AG09309 (cell line): ENCODE data around the gene P2RX6.

Experiments used
- DNase-seq: peaks from one replicate; pipeline ENCODE4 v3.0.0-alpha.2; 2010; ENCODE audit warnings: low read depth
- H3K4me3 ChIP-seq: 2 replicates; pipeline ENCODE4 v1.5.1; 2011; ENCODE audit warnings: mild to moderate bottlenecking, low read depth, low read length, moderate library complexity; ENCODE audit not compliant: control insufficient read depth
- TF ChIP-seq, protein P1 (sequence below): IDR thresholded peaks from 2 replicates; pipeline ENCODE4 v1.5.1; 2011; ENCODE audit warnings: mild to moderate bottlenecking, low read depth, low read length, inconsistent platforms; ENCODE audit not compliant: insufficient read depth, control insufficient read depth; ENCODE audit errors: missing control alignments

Gene P2RX6

DNA sequence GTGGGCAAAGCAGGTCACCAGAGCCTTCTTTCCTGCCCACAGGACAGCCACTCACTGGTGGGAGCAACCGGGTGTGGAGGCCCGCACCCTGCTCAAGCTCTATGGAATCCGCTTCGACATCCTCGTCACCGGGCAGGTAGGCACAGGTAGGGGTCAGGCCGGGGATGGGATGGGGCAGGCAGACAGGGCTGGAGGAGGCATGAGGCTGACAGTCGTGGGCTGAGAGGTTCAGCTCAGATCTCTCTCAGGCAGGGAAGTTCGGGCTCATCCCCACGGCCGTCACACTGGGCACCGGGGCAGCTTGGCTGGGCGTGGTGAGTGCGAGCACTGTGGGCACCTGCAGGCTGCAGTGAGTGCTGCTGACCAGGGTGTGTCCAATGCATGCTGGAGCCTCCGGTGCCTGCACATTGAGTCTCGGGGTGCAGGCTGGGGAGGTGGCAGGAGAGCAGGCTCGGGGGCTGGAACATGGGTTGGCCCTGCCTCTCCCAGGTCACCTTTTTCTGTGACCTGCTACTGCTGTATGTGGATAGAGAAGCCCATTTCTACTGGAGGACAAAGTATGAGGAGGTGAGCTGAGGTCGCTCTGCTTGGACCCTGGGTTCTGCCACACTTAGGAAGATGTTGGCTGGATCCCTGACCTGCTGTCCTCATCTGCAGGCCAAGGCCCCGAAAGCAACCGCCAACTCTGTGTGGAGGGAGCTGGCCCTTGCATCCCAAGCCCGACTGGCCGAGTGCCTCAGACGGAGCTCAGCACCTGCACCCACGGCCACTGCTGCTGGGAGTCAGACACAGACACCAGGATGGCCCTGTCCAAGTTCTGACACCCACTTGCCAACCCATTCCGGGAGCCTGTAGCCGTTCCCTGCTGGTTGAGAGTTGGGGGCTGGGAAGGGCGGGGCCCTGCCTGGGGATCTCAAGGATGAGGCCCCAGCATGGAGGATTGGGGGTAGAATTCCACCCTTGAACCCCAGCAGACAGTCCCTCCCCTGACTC is 11.1 kb downstream of the P2RX6 start:
- no peak for DNase-seq
- TF ChIP-seq, protein P1, sequence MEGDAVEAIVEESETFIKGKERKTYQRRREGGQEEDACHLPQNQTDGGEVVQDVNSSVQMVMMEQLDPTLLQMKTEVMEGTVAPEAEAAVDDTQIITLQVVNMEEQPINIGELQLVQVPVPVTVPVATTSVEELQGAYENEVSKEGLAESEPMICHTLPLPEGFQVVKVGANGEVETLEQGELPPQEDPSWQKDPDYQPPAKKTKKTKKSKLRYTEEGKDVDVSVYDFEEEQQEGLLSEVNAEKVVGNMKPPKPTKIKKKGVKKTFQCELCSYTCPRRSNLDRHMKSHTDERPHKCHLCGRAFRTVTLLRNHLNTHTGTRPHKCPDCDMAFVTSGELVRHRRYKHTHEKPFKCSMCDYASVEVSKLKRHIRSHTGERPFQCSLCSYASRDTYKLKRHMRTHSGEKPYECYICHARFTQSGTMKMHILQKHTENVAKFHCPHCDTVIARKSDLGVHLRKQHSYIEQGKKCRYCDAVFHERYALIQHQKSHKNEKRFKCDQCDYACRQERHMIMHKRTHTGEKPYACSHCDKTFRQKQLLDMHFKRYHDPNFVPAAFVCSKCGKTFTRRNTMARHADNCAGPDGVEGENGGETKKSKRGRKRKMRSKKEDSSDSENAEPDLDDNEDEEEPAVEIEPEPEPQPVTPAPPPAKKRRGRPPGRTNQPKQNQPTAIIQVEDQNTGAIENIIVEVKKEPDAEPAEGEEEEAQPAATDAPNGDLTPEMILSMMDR, result no peak

DNA sequence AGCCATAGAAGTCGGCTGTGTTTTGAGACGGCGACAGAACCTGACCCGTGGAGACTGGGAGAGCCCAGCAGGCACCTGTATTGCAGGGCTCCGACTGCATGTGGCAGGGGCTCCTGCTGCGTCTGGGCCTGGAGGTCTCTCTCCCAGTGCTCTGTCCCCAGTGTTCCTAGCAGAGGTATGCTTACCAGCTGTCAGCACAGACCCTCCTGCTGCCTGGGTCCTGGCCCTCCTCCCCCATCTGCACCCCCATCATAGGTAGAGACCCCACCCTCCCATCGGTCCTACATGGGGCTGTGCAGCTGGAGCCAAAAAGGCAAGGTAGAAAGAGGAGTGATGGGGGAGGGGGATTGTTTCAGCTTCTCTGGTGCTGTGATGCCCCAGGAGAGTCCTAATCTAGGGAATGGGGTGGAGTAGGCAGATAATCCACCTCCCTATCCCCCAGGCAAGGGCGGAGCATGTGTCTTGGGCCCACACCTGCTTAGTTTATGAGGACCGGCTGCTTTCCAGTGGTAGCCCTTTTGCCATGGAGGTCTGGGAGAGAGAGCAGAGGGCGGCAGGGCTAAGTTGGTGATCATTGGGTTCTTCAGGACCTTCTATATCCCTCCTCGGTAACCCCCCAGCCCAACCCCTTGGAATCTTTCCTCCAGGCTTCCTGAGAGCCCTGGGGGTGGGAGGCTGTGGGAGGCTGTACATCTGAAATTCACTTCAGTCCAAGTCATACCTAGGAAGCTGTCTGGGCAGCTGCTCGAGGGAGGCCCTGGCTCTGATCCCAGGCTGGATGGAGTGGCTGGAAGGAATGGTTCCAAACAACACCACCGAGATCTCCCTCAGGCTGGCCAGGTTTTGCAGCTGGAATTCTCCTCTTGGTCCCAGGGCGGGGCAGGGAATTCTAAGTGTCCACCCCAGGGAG is 12.1 kb downstream of the P2RX6 start:
- no peak for DNase-seq

More for the DNA sequence above, 11.1 kb downstream of the P2RX6 start:
- H3K4me3 ChIP-seq, result no peak overlapping the region

DNA sequence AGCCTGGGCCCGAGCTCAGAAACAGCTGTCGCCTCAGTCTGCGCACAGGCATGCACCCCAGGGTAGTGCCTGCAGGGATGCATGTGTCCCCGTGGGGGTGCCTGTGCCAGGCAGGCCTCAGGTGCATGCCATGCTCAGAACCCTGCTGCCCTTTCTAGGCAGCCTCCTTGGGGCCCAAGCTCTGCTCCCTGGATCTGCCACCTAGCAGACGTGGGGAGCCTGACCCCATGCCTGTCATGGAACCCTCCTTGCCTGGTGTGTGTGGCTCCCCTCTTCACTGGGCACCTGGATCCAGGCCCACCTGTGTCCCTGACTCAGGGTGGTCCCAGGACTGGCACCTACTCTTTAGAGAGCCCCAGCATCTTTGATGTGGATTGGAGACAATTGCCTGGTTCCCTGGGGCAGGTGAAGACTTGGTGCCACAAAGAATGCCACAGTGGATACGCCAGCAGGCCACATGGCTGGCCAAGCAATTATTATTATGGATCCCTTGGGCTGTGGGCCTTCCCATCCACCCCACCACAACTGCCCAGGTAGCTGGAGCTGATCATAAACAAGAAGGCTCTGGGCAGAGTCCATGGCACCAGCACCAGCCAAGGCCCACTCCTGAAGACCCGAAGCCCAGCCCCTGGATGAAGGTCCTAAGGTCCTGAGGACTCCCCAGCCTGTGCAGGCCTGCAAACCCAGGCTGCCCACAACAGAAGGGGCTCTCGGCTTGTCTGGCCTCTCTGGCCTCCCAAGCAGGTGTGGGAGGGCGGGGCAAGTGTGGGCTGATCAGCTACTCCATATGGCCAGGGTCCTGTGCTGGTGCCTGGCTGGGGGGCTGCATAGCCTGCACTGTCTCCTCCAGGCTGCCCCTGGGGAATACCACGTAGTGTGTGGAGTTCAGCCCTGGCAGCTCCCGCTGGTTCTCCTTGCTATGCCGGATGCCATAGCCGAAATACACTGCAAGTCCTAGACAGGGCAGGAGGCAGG is 13.6 kb downstream of the P2RX6 start:
- H3K4me3 ChIP-seq, result no peak overlapping the region
- no peak for DNase-seq
- TF ChIP-seq, protein P1, result no peak

More for the DNA sequence above, 12.1 kb downstream of the P2RX6 start:
- H3K4me3 ChIP-seq, result no peak overlapping the region
- TF ChIP-seq, protein P1, result no peak

DNA sequence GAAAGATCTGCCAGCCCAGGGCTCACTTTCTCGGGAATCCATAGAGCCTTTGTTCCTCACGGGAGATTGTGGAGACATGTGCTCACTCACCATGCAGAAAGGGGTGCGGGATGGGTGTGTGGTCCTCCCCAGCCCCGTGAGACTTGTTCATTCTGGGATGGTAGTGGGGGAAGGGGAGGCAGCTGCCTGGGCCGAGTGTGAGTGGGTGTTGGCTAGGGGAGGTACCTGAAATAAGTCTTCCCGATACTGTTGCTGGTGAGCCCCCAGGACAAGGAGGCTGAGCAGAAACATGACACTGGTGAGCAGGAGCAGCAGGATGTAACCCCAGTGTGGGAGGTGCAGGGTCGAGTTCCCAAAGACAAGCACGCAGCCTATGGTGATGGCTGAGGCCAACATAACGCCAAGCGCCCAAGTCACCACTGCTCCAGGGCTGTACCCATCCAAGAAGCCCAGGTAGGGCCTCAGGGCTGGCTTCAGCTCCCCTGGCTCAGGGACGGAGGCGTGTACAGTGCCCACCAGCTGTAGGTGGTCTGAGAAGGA is 14.6 kb downstream of the P2RX6 start:
- DNase-seq, result no peak
- TF ChIP-seq, protein P1, result no peak
- H3K4me3 ChIP-seq, result no peak overlapping the region

DNA sequence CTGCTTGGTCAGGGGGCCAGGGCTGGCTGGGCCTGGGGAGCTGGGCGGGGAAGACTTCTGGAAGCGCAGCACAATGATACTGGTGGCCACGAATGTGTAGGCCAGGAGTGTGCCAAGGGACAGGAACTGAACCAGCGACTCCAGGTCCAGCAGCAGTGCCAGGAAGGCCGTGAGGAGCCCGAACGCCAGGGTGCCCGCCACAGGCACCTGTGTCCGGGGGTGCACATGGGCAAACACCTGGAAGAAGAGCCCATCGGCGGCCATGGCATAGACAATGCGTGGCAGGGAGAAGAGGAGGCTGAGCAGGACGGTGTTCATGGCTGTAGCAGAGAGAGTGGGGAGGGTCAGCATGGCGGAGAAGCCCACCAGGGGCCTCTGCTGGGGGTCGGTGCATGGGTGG is 15.1 kb downstream of the P2RX6 start:
- TF ChIP-seq, protein P1, result no peak
- no peak for DNase-seq
- H3K4me3 ChIP-seq, result no peak overlapping the region
